Measurements from ENCODE around the gene SLC10A2.

Gene SLC10A2

GRCh38 chr13:103066781-103067345, 646 bp upstream of the SLC10A2 start:
- TF ChIP-seq TAF1 (IDR thresholded peaks at IDR 0.05; ENCODE audit: borderline replicate concordance, insufficient read depth, low read length) (no peak), SIN3A (IDR thresholded peaks at IDR 0.05; ENCODE audit: borderline replicate concordance, insufficient read depth, low read length) (no peak), POLR2AphosphoS5 (IDR thresholded peaks at IDR 0.05; ENCODE audit: low read depth, low read length) (no peak), FOXP2 (optimal IDR thresholded peaks at IDR 0.05; ENCODE audit: borderline replicate concordance, extremely low read depth, extremely low read length, insufficient read depth) (no peak), REST (IDR thresholded peaks at IDR 0.05; ENCODE audit: insufficient read depth in 1 of 2, low read depth in 2 of 2, low read length in 2 of 2) (no peak)

- TF ChIP-seq POLR2AphosphoS5 (IDR thresholded peaks at IDR 0.05; ENCODE audit: low read depth, low read length) = no peak
- no peak for TF ChIP-seq FOXP2 (optimal IDR thresholded peaks at IDR 0.05; ENCODE audit: borderline replicate concordance, extremely low read depth, extremely low read length, insufficient read depth)
- TF ChIP-seq REST (IDR thresholded peaks at IDR 0.05; ENCODE audit: insufficient read depth in 1 of 2, low read depth in 2 of 2, low read length in 2 of 2) = no peak
- no peak for TF ChIP-seq TAF1 (IDR thresholded peaks at IDR 0.05; ENCODE audit: borderline replicate concordance, insufficient read depth, low read length)
- no peak for TF ChIP-seq SIN3A (IDR thresholded peaks at IDR 0.05; ENCODE audit: borderline replicate concordance, insufficient read depth, low read length)
These were observed 2.8 kb downstream of the SLC10A2 start for GRCh38 chr13:103063376-103063775.

GRCh38 chr13:103062079-103062478, 4.1 kb downstream of the SLC10A2 start:
- no peak for TF ChIP-seq FOXP2 (optimal IDR thresholded peaks at IDR 0.05; ENCODE audit: borderline replicate concordance, extremely low read depth, extremely low read length, insufficient read depth)
- TF ChIP-seq REST (IDR thresholded peaks at IDR 0.05; ENCODE audit: insufficient read depth in 1 of 2, low read depth in 2 of 2, low read length in 2 of 2) = no peak
- no peak for TF ChIP-seq POLR2AphosphoS5 (IDR thresholded peaks at IDR 0.05; ENCODE audit: low read depth, low read length)
- no peak for TF ChIP-seq SIN3A (IDR thresholded peaks at IDR 0.05; ENCODE audit: borderline replicate concordance, insufficient read depth, low read length)
- no peak for TF ChIP-seq TAF1 (IDR thresholded peaks at IDR 0.05; ENCODE audit: borderline replicate concordance, insufficient read depth, low read length)

- TF ChIP-seq TAF1 (IDR thresholded peaks at IDR 0.05; ENCODE audit: borderline replicate concordance, insufficient read depth, low read length) (no peak), POLR2AphosphoS5 (IDR thresholded peaks at IDR 0.05; ENCODE audit: low read depth, low read length) (no peak), SIN3A (IDR thresholded peaks at IDR 0.05; ENCODE audit: borderline replicate concordance, insufficient read depth, low read length) (no peak), REST (IDR thresholded peaks at IDR 0.05; ENCODE audit: insufficient read depth in 1 of 2, low read depth in 2 of 2, low read length in 2 of 2) (no peak)
These were observed 10.2 kb downstream of the SLC10A2 start for GRCh38 chr13:103056008-103056407.

GRCh38 chr13:103055166-103055565, 11.1 kb downstream of the SLC10A2 start:
- no peak for TF ChIP-seq REST (IDR thresholded peaks at IDR 0.05; ENCODE audit: insufficient read depth in 1 of 2, low read depth in 2 of 2, low read length in 2 of 2)
- TF ChIP-seq FOXP2 (optimal IDR thresholded peaks at IDR 0.05; ENCODE audit: borderline replicate concordance, extremely low read depth, extremely low read length, insufficient read depth) = no peak
- TF ChIP-seq POLR2AphosphoS5 (IDR thresholded peaks at IDR 0.05; ENCODE audit: low read depth, low read length) = no peak
- TF ChIP-seq SIN3A (IDR thresholded peaks at IDR 0.05; ENCODE audit: borderline replicate concordance, insufficient read depth, low read length) = no peak
- no peak for TF ChIP-seq TAF1 (IDR thresholded peaks at IDR 0.05; ENCODE audit: borderline replicate concordance, insufficient read depth, low read length)

Data from PFSK-1 (cell line).